ENCODE data around the gene AKAP6.
"Not testable (repeated sequence)": the region's sequence is repeated elsewhere in the genome, so short reads cannot be mapped to it uniquely, and the experiment has no call there.

The AKAP6 gene

DNA sequence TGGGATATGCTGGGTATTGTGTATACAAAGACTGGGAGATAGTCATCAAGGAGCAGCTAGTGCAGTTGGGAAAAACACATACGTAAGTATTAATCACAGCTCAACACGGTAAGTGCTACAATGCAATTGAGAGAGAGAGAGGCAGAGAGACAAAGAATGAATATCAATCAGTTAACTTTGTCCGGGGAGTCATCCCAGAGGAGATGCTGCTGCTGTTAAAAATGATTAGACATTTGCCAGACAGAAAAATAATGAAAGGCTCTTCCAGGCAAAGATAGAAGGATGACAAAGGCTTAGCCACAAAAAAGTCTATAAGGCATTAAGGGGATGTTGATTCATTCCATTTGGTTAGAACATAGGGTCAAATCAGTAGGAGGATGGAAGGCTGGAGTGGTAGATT is 45.1 kb downstream of the AKAP6 start:
- no peak for DNase-seq

DNA sequence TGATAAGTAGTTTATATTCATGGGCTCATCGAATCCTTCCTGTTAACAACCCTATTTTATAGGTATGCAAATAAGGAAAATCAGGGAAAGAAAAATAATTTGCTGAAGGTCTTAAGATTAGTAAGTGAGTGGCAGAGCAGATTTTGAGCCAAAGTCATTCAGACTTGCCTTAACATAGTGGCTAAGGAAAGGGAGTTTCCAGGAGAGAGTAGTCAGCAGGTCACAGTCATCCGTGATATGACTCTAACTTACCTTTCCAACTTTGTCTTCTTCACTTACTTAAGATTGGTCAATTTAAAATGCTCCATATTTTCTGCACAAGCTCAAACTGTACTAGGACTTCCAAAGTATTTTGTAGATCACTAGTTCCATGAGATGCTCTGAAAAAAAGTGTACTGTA is 46.6 kb downstream of the AKAP6 start:
- DNase-seq = no peak

DNA sequence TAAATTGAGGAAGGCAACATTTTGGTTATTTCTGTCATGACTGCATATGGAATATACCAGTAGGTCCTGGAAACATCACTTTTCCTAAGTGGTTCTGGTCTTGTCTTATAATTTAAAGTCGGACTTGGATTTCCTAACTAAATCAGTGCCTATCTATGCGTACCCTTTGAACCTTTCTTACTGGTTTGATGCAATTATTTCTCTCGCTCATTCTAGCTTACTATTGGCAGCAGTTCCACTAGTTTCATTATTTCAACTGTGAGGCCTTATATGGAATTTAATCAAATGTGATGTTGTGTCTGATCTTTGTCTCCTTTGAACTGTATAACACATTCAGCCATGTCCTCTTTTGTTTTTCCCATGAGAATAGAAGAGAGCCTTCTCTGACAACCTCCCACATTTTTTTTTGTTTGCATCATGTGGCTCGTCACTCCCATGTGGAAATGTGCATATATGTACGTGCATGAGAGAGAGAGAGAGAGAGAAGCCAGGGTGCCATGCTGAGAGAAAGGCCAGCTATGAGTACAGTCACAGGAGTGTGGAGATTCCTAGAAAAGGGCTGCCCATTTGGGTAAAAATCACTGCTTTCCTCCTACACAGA is 48.0 kb downstream of the AKAP6 start:
- DNase-seq = no peak

DNA sequence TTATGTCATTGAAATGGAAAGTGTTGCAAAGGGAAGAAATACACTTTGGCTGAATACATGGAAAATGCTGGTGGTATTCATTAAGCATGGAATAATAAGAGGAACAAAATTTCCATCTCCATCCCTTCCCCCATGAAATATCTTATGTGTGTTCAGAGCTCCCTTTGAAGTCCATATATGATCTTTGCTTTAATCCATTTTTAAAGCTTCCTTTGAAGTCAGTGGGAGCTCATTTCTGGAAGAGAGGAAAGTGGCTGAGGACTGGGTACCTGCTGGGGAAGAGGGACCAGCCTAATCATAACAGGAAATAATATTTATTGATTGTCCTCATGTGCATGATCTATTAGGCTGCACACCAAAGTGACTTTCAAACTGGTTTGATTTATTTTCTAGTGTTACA is 49.2 kb downstream of the AKAP6 start:
- no peak for DNase-seq

DNA sequence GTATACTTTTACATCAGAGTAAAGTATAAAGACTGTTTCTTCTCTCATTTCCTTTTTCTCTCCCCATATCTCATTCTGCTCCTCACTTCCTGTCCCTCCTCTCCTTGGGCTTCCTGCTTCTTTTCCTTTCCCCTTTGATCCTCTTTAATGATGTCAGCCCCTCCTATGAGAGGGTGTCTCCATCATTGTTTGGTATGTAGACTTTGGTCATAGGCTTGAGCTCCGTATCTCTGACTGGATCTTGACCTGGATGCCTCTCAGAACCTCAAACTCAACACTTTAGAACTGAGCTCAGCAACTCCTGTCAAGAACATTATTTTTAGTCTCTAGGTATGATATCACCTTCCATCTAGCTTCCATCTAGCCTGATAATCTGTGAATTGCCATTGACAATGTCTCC is 50.3 kb downstream of the AKAP6 start:
- DNase-seq = no peak

DNA sequence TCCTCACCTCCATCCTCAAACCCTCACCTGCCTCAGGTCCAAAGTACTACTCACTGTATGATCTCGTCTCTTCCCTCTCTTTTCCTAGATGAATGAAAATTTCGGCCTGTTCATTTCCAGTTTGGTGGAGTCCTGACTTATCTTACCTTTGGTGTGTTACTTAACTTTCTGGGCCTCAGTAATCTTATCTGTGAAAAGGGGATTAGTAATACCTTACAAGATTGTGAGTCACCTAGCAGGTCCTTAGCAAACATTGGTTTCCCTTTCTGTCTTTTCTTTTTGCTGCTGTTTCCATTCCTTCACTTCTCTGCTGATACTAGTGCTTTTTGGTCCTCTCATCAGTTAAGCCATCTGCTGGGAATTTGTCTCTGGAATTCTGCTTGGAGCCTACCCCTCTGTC is 52.8 kb downstream of the AKAP6 start:
- no peak for DNase-seq

DNA sequence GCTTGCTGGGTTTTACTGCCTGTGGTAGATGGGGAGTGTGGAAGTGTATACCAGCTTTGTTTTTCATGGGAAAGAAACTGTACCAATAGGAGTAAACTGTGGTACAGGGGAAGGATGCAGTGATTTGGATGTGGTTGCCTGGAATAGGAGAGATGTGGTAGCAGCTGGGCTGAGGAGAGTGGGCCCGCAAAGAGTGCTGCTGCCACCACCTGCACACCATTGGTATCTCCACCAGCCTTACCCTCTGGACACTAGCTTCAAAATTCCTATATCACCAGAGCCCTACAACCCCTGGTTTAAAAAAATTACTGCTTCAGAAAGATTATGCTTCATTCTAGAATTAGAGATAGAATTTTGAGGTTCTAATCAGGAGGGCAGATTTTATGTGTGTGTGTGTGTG is 53.6 kb downstream of the AKAP6 start:
- peak in 1 of 2 experiments; percentile 16 for DNase-seq

DNA sequence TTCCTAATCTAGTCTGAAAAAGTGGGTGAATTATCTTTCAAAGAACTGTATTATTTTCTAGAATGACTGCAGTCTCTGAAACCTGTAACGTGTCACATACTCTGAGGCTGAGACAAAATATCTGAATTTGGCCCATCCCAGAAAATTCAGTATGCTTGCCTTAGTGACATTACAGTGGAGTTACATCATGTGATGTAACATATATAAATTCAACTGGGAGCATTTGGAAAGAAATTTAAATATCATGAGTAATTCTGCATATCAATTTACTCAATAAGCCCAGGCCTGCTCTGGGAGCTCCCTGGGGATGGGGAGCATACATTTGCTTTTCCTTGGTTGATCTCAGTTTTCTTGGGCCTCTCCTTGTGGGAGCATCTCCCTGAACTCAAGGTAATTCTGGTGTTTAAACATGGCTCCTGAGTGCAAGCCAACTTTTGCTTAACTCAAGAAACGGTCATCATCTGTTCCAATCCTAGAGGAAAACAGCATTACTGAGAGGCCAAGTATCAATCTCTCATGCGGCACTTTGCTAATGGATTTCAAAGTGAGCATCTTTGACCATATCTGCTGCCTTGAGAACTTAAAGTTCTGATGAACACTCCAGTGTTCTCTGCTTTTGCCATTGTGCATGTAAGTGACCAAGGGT is 54.4 kb downstream of the AKAP6 start:
- no peak for DNase-seq

DNA sequence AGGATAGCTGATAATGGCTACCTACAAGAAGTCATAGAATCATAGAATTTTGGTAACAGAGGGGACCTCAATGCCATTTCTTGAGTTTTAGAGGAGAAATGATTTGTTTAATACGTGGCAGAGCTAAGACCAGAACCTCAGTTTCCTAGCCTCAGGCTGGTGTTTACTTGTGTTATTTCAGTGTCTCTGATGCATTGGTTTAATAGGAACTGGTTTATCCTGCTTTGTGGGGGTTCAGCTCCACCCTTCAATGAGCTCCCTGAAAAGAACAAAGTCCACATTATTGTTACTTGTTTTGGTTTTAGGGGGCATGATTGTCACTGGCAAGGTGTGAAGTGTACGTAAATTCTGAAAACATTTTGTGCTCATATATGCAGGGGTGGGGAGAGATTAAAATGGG is 55.4 kb downstream of the AKAP6 start:
- DNase-seq = no peak

DNA sequence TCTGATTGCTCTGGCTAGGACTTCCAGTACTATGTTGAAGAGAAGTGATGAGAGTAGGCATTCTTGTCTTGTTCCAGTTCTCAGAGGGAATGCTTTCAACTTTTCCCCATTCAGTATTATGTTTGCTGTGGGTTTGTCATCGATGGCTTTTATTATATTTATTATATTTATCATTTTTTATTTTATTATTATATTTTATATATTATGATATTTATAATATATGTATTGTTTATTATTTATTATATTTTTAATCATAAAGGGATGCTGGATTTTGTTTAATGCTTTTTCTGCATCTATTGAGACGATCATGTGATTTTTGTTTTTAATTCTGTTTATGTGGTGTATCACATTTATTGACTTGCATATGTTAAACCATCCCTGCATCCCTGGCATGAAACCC is 58.2 kb downstream of the AKAP6 start:
- DNase-seq = not testable (repeated sequence)

DNA sequence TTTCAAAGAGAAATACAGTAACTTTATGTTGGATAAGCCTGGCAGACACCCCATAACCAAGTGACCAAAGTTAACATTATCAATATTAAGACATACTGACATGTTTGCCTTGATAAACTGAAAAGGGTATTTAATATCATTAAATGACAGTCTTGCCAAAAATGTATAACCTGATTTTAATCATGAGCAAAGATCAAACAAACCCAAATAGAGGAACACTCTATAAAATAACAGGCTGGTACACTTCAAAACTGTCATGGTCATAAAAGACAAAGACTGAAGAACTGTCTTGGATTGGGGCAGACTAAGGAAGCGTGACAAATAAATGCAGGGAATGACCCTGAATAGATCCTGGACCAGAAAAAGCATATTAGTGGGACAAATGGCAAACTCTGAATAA is 64.0 kb downstream of the AKAP6 start:
- no peak for DNase-seq

DNA sequence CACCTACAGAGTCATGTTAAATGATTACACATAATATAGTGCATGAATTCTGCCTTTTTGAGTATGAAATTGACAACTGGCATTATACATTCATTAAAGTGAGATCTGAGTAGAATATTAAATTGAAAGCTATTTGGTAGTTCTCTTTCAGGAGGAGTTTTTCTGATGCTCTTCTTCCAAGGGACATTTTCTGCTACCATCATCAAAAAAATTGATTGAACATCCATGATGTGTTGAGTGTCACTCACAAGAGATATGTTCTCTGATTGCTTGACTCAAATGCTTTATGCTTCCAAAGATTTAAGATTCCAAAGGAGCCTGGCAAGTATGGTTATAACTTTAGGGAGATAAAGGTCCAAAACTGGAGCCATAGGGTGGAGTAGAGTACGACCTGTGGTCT is 64.9 kb downstream of the AKAP6 start:
- DNase-seq = no peak

DNA sequence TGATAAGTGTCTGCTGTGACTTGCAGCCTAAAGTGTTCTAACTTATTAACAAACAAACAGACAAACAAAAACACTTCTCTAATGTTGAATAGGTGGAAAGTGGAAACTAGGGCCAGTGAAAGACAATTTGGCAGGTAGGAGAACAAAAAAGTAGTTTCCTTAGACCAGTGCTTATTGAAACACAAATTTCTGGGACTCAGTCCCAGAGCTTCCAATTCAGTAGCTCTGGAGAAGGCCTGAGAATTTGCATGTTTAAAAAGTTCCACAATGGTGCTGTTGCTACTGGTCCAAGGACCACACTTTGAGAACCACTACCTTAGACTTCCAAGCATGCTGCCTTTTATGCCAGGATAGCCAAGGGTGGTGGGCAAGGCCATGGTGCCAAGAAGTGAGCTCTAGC is 67.8 kb downstream of the AKAP6 start:
- no peak for DNase-seq

DNA sequence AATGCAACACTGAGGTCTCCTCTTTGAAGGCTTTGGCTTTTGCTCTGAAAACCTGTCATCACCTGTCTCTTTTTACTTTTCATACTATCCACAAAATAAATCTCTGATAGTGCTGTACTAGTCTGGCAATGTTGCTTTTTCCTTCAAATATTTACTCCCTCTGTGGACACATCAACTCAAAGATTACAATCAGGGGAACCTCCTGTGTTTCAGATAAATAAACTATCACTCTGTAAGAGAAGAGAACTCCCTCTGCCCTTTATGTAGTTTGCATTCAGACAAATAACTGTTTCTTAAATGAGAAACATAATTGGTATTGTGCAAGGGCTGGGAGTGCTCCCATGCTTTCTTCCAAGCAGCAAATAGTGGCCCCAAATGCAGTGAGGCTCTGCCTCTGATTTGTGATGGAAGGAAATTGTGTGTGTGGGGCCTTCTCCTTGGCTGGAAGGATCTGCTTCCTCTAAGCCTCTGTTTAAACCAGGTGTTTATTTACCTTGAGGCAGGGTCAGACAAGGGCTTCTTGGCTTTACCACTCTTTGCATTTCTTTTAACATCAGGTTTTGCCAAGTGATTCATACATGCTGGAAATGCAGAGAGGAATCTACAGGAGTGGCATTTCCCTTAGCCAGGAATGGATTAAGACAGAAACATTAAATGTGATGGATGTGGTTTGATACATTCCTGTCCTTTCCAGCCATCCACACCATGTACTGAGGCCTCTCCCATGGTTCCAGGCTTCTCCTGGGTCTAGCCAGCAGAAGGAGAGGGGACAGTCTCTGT is 69.0 kb downstream of the AKAP6 start:
- DNase-seq = no peak

DNA sequence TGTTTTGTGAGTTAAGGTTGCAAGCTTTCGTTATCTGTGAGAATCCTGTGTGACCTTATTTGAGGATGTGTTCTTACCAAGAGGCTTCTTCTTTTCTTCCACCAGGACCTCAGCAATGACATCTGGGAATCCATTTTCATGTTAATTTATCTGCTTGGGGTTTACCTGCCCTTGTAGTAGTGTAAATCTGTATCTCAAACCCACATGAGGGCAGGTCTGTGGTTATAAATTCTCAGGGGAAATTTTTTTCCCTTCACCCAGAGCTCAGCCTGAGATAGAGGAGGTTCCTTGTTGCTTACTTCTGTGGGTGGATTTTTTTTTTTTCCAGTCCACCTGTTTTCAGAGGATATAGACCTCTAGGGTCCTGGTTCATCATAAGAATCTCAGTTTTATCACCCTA is 70.8 kb downstream of the AKAP6 start:
- no peak for DNase-seq

DNA sequence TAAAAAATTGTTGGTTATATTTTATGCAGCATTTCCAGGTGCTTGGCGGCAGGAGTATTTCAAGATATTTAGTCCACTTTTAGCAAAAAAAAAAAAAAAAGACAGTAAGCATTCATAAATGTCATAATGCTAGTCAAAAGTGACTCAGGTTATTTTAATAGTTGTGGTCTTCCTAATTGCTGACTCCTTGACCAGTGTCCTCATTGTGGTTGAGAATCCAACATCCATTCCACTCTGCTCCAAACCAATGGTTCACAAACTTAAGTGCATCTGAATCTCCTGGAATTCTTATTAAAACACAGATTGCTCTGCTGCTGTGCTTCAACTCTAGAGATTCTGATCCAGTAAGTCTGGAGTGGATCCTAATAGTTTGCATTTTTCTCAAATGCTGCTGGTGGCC is 71.4 kb downstream of the AKAP6 start:
- DNase-seq = no peak

DNA sequence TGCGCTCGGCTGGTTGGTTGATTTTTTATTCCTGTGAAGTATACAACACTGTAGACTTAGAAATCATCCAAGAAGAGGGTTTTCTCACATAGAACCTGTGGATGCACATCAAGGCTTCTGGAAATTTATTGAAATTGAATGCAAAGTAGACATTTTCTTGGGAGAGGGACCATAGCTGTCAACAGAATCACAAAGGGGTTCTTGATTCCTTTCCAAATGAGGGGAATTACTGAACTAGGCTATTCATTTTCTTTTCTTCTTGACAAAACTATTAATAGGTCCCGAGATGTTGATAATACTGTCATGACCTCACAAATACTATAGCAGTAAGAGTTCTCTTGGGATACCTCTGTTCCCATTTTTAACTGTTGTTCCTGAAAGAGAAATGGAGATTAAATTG is 73.9 kb downstream of the AKAP6 start:
- DNase-seq = no peak

DNA sequence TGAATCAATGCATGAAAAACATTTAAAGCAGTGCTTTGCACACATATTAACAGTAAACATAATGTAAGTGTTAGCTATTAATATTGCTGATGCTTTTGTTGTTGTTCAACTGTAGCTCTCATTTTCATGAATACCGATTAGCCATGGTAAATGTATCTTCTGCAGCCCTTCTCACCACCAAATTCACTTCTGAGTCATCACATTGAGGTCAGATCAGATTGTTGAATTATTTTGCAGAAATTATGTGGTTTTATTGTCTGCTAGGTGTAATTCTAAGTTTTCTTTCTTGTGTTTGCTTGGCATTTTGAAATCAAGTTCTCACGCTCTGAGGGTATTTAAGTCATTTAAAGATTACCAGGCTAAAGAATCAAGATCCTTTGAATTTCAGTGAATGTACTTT is 74.6 kb downstream of the AKAP6 start:
- DNase-seq = no peak

DNA sequence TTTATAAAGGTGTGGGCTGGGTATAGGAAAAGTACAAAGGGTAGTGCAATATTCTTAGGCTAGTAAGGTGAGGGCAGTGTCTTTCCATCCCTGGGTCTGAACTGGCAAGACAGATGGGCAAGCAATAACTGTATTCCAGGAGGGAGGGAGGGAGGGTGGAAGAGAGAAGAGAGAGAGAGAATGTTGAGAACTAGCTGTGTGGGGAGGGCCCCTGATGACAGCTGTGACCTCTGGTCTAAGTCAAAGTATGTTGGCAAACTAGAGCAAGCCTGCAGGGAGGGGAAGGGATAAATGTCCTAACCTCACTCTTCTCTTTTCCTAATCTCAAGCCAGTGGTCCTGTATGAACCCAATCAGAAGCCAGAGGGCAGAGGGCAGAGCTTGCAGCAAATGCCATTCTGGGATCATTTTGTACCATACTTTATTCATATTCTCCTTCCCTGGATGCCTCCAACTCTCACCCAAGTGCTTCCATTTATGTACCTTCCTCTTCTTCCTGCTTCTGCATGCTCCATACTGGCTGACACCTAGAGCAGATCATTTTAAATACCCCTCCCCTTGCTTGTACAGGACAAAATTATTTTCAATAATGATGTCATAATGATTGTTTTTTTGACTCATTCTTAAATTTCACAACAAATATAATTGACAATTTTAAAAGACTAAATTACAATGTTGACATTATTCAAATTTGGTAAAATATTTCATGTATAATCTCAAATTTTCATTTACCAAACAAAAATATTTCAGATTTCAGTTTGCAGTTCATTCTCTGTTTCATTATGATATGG is 75.9 kb downstream of the AKAP6 start:
- DNase-seq = no peak

DNA sequence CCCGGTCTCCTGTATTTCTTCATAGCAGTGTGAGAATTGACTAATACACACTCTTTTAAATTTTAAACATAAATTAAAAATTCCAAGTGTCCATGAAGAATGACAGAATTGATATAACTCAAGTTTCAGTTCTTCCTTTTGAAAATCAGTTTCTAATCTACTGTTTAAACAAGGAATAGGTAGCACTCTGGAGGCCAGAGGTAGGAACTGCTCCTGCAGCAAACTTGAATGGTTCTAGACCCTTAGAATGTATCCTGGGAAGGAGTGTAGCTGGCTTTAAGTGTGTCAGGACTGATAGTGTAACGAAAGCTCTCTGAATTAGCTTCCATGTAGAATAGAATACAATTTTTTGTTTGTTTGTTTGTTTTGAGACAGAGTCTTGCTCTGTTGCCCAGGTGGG is 76.8 kb downstream of the AKAP6 start:
- no peak for DNase-seq

DNA sequence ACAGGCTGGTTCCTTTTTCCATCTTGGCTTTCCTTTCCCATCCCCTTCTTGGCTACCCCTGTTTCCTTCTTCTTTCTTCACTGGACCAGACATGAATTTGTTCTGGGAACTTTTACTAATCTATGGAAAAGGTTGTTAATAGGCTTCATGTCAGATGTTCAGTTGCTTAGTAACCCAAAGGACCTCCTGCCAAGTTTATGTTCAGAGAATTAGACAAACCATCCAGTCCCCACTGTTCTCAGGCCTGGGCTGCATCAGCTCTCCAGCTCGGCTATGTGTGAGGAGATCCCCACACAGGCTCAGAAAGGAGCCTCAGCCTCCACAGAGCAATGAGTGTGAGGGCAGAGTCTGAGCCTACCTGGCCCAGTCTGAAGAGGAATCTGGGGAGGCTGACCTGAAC is 78.0 kb downstream of the AKAP6 start:
- no peak for DNase-seq

DNA sequence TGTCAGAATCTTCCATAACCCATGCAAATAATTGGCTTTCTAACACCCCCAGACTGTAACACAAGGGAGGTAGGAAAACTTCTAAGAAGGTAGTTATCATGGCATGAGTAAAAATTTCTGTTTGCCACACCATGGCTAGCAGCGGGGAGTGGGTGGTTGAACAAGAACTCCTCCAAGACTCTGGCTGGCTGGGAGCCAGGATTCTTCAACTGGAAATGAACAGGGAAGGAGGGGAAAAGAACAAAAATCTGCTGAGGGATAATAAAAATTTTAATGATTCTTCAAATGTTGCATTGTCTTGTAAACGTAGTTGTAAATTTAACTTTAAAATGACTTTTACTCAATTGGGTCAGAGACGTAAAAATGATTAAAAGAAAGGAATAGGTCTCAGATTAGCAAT is 78.9 kb downstream of the AKAP6 start:
- DNase-seq = no peak

DNA sequence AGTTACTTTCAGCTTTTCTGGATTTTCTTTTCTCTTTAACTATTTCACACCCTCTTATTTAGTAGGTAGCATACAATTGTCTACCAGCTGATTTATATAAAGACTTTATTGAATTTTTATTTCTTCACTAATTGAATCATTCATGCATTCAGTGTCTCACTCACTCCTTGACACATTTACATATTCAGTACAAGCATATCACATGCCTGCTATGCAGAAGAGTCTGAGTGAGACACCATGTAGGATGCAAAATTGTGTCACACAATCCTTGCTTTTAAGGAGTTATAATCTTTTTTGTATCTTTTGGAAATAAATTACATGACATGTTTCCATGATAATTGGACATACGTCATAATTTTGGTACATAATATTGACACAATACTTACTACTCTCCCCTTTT is 83.0 kb downstream of the AKAP6 start:
- DNase-seq = no peak

DNA sequence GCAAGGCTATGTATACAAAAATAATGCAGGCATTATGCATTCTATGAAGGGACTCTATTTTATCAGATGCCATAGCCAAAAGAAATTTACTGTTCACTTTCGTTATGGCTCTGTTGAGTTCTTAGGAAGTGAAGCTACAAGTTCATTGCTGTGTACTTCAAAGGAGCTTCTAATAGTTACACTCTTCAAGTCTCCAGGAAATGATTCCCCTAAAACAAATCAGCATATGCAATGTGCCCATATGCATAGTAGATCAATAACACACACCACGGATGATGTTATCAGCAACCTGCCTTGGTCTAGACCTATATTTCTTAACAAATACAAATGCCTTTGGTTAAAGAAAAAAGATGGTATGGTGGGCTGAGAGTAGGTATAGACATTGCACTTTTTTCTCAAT is 83.4 kb downstream of the AKAP6 start:
- no peak for DNase-seq
